ENCODE results near the gene ZDHHC7.
"Not testable (repeated sequence)": the region's sequence is repeated elsewhere in the genome, so short reads cannot be mapped to it uniquely, and the experiment has no call there.

The ZDHHC7 gene

GRCh38 chr16:84938616-84939015, 72.7 kb downstream of the ZDHHC7 start:
- not testable (repeated sequence) for DNase-seq (ENCODE audit: low read depth)

GRCh38 chr16:84937196-84938005, 73.9 kb downstream of the ZDHHC7 start:
- DNase-seq (ENCODE audit: low read depth), result no peak

- no peak for DNase-seq (ENCODE audit: low read depth)
Measured at GRCh38 chr16:84933774-84934631, 77.3 kb downstream of the ZDHHC7 start.

GRCh38 chr16:84932681-84933080, 78.7 kb downstream of the ZDHHC7 start:
- DNase-seq (ENCODE audit: low read depth), result no peak

GRCh38 chr16:84931506-84931905, 79.8 kb downstream of the ZDHHC7 start:
- DNase-seq (ENCODE audit: low read depth), result no peak

- DNase-seq (ENCODE audit: low read depth), result no peak
Measured at GRCh38 chr16:84931107-84931494, 80.2 kb downstream of the ZDHHC7 start.

- no peak for DNase-seq (ENCODE audit: low read depth)
Measured at GRCh38 chr16:84930298-84931106, 80.8 kb downstream of the ZDHHC7 start.

GRCh38 chr16:84929421-84930297, 81.7 kb downstream of the ZDHHC7 start:
- DNase-seq (ENCODE audit: low read depth), result no peak

- DNase-seq (ENCODE audit: low read depth), result no peak
Measured at GRCh38 chr16:84928679-84929420, 82.5 kb downstream of the ZDHHC7 start.

- no peak for DNase-seq (ENCODE audit: low read depth)
Measured at GRCh38 chr16:84927621-84928591, 83.4 kb downstream of the ZDHHC7 start.

GRCh38 chr16:84926462-84926861, 84.9 kb downstream of the ZDHHC7 start:
- DNase-seq (ENCODE audit: low read depth), result no peak

GRCh38 chr16:84925773-84926372, 85.5 kb downstream of the ZDHHC7 start:
- DNase-seq (ENCODE audit: low read depth), result no peak

GRCh38 chr16:84925092-84925772, 86.1 kb downstream of the ZDHHC7 start:
- DNase-seq (ENCODE audit: low read depth), result peak; percentile 25

- no peak for DNase-seq (ENCODE audit: low read depth)
Measured at GRCh38 chr16:84924331-84925091, 86.8 kb downstream of the ZDHHC7 start.
